Measurements from ENCODE around the gene SPOCK1. TPM values are rescaled to one million over a fixed set of nuclear protein-coding genes. Genes with fewer than 3 reads are reported as not detected.

SPOCK1 gene
- total and polyA plus RNA-seq, 4 donors: 31.8 to 217 (median 132) TPM

- DNase-seq (ENCODE audit: low read depth in 4 of 6, low spot score in 6 of 6): peak in 1 of 6 donors; percentile 65
- H3K27me3 ChIP-seq (ENCODE audit: control insufficient read depth, insufficient read depth, low read length): no peaks in the 10 kb centered on the region
- no peaks in the 10 kb centered on the region for H3K36me3 ChIP-seq (ENCODE audit: control insufficient read depth, insufficient read depth, low read length)
- H3K4me3 ChIP-seq (ENCODE audit: low read depth, low read length): no peak overlapping the region
- H3K27ac ChIP-seq (ENCODE audit: low read depth, low read length): no peak overlapping the region
- H3K9me3 ChIP-seq (ENCODE audit: control insufficient read depth, insufficient read depth, low read length): no peaks in the 10 kb centered on the region
- no peaks in the 10 kb centered on the region for H3K4me1 ChIP-seq (ENCODE audit: control insufficient read depth, insufficient read depth, low read length)
- WGBS (ENCODE audit: insufficient coverage): 76% methylated on average over 3 of the region's 6 CpGs
Observed at GRCh38 chr5:137318027-137318426, 181.1 kb downstream of the SPOCK1 start.

- WGBS (ENCODE audit: insufficient coverage): no CpG with 5 or more reads among the region's 1 CpG
- H3K4me1 ChIP-seq (ENCODE audit: control insufficient read depth, insufficient read depth, low read length): peaks cover 4% of the 10 kb centered on the region
- DNase-seq (ENCODE audit: low read depth in 4 of 6, low spot score in 6 of 6): no peak
- H3K36me3 ChIP-seq (ENCODE audit: control insufficient read depth, insufficient read depth, low read length): no peaks in the 10 kb centered on the region
- H3K27me3 ChIP-seq (ENCODE audit: control insufficient read depth, insufficient read depth, low read length): no peaks in the 10 kb centered on the region
- H3K4me3 ChIP-seq (ENCODE audit: low read depth, low read length): no peak overlapping the region
- H3K9me3 ChIP-seq (ENCODE audit: control insufficient read depth, insufficient read depth, low read length): no peaks in the 10 kb centered on the region
- H3K27ac ChIP-seq (ENCODE audit: low read depth, low read length): no peak overlapping the region
Observed at GRCh38 chr5:137316346-137316736, 182.8 kb downstream of the SPOCK1 start.

- H3K4me3 ChIP-seq (ENCODE audit: low read depth, low read length): no peak overlapping the region
- DNase-seq (ENCODE audit: low read depth in 4 of 6, low spot score in 6 of 6): no peak
- peaks cover 4% of the 10 kb centered on the region for H3K4me1 ChIP-seq (ENCODE audit: control insufficient read depth, insufficient read depth, low read length)
- H3K9me3 ChIP-seq (ENCODE audit: control insufficient read depth, insufficient read depth, low read length): no peaks in the 10 kb centered on the region
- WGBS (ENCODE audit: insufficient coverage): 85% methylated on average over 6 of the region's 8 CpGs
- no peak overlapping the region for H3K27ac ChIP-seq (ENCODE audit: low read depth, low read length)
- no peaks in the 10 kb centered on the region for H3K27me3 ChIP-seq (ENCODE audit: control insufficient read depth, insufficient read depth, low read length)
- H3K36me3 ChIP-seq (ENCODE audit: control insufficient read depth, insufficient read depth, low read length): no peaks in the 10 kb centered on the region
Observed at GRCh38 chr5:137315534-137316345, 183.4 kb downstream of the SPOCK1 start.

GRCh38 chr5:137315109-137315508 lies 184.0 kb downstream of the SPOCK1 start:
- Histone ChIP-seq H3K4me1 (ENCODE audit: control insufficient read depth, insufficient read depth, low read length) (peaks cover 4% of the 10 kb centered on the region), H3K4me3 (ENCODE audit: low read depth, low read length) (no peak overlapping the region), H3K27ac (ENCODE audit: low read depth, low read length) (no peak overlapping the region), H3K27me3 (ENCODE audit: control insufficient read depth, insufficient read depth, low read length) (no peaks in the 10 kb centered on the region), H3K9me3 (ENCODE audit: control insufficient read depth, insufficient read depth, low read length) (no peaks in the 10 kb centered on the region), H3K36me3 (ENCODE audit: control insufficient read depth, insufficient read depth, low read length) (no peaks in the 10 kb centered on the region)
- WGBS (ENCODE audit: insufficient coverage): 95% methylated on average over 2 of the region's 2 CpGs
- no peak for DNase-seq (ENCODE audit: low read depth in 4 of 6, low spot score in 6 of 6)

- H3K4me3 ChIP-seq (ENCODE audit: low read depth, low read length): no peak overlapping the region
- peaks cover 4% of the 10 kb centered on the region for H3K4me1 ChIP-seq (ENCODE audit: control insufficient read depth, insufficient read depth, low read length)
- H3K36me3 ChIP-seq (ENCODE audit: control insufficient read depth, insufficient read depth, low read length): no peaks in the 10 kb centered on the region
- no peak overlapping the region for H3K27ac ChIP-seq (ENCODE audit: low read depth, low read length)
- H3K9me3 ChIP-seq (ENCODE audit: control insufficient read depth, insufficient read depth, low read length): no peaks in the 10 kb centered on the region
- no peaks in the 10 kb centered on the region for H3K27me3 ChIP-seq (ENCODE audit: control insufficient read depth, insufficient read depth, low read length)
- DNase-seq (ENCODE audit: low read depth in 4 of 6, low spot score in 6 of 6): no peak
- 85% methylated on average over 2 of the region's 2 CpGs for WGBS (ENCODE audit: insufficient coverage)
Observed at GRCh38 chr5:137313526-137314175, 185.5 kb downstream of the SPOCK1 start.

- Histone ChIP-seq H3K27me3 (ENCODE audit: control insufficient read depth, insufficient read depth, low read length) (no peaks in the 10 kb centered on the region), H3K4me1 (ENCODE audit: control insufficient read depth, insufficient read depth, low read length) (peaks cover 7% of the 10 kb centered on the region), H3K4me3 (ENCODE audit: low read depth, low read length) (no peak overlapping the region), H3K27ac (ENCODE audit: low read depth, low read length) (no peak overlapping the region), H3K36me3 (ENCODE audit: control insufficient read depth, insufficient read depth, low read length) (no peaks in the 10 kb centered on the region), H3K9me3 (ENCODE audit: control insufficient read depth, insufficient read depth, low read length) (no peaks in the 10 kb centered on the region)
- WGBS (ENCODE audit: insufficient coverage): 88% methylated on average over 2 of the region's 2 CpGs
- no peak for DNase-seq (ENCODE audit: low read depth in 4 of 6, low spot score in 6 of 6)
Observed at GRCh38 chr5:137312011-137312410, 187.1 kb downstream of the SPOCK1 start.

- no peak overlapping the region for H3K27ac ChIP-seq (ENCODE audit: low read depth, low read length)
- peaks cover 7% of the 10 kb centered on the region for H3K4me1 ChIP-seq (ENCODE audit: control insufficient read depth, insufficient read depth, low read length)
- no peak overlapping the region for H3K4me3 ChIP-seq (ENCODE audit: low read depth, low read length)
- WGBS (ENCODE audit: insufficient coverage): no CpG with 5 or more reads among the region's 5 CpGs
- no peaks in the 10 kb centered on the region for H3K9me3 ChIP-seq (ENCODE audit: control insufficient read depth, insufficient read depth, low read length)
- H3K27me3 ChIP-seq (ENCODE audit: control insufficient read depth, insufficient read depth, low read length): no peaks in the 10 kb centered on the region
- H3K36me3 ChIP-seq (ENCODE audit: control insufficient read depth, insufficient read depth, low read length): no peaks in the 10 kb centered on the region
- DNase-seq (ENCODE audit: low read depth in 4 of 6, low spot score in 6 of 6): peak in 1 of 6 donors; percentile 75
Observed at GRCh38 chr5:137310051-137310730, 188.9 kb downstream of the SPOCK1 start.

GRCh38 chr5:137309290-137309689 lies 189.8 kb downstream of the SPOCK1 start:
- Histone ChIP-seq H3K36me3 (ENCODE audit: control insufficient read depth, insufficient read depth, low read length) (no peaks in the 10 kb centered on the region), H3K27me3 (ENCODE audit: control insufficient read depth, insufficient read depth, low read length) (no peaks in the 10 kb centered on the region), H3K9me3 (ENCODE audit: control insufficient read depth, insufficient read depth, low read length) (no peaks in the 10 kb centered on the region), H3K4me1 (ENCODE audit: control insufficient read depth, insufficient read depth, low read length) (peaks cover 7% of the 10 kb centered on the region), H3K27ac (ENCODE audit: low read depth, low read length) (no peak overlapping the region), H3K4me3 (ENCODE audit: low read depth, low read length) (no peak overlapping the region)
- DNase-seq (ENCODE audit: low read depth in 4 of 6, low spot score in 6 of 6): no peak
- 100% methylated on average over 2 of the region's 2 CpGs for WGBS (ENCODE audit: insufficient coverage)

GRCh38 chr5:137308311-137308710 lies 190.8 kb downstream of the SPOCK1 start:
- H3K27me3 ChIP-seq (ENCODE audit: control insufficient read depth, insufficient read depth, low read length): no peaks in the 10 kb centered on the region
- 97% methylated on average over 3 of the region's 3 CpGs for WGBS (ENCODE audit: insufficient coverage)
- no peak overlapping the region for H3K27ac ChIP-seq (ENCODE audit: low read depth, low read length)

More at GRCh38 chr5:137308311-137308710, 190.8 kb downstream of the SPOCK1 start:
- H3K4me3 ChIP-seq (ENCODE audit: low read depth, low read length): no peak overlapping the region
- H3K36me3 ChIP-seq (ENCODE audit: control insufficient read depth, insufficient read depth, low read length): no peaks in the 10 kb centered on the region
- peaks cover 7% of the 10 kb centered on the region for H3K4me1 ChIP-seq (ENCODE audit: control insufficient read depth, insufficient read depth, low read length)
- no peaks in the 10 kb centered on the region for H3K9me3 ChIP-seq (ENCODE audit: control insufficient read depth, insufficient read depth, low read length)
- DNase-seq (ENCODE audit: low read depth in 4 of 6, low spot score in 6 of 6): no peak

All from spinal cord (tissue), 10 donors.